Sigmoid colon (tissue), 7 donors: ENCODE results near the gene MCOLN2. TPM values are rescaled to one million over a fixed set of nuclear protein-coding genes. Genes with fewer than 3 reads are reported as not detected.

ENCODE experiments used
- DNase-seq: peaks from one replicate; pipeline ENCODE4 v3.0.0-alpha.2; 2019
- H3K27ac ChIP-seq, 4 donors: fragments of 200-600 bp; sonication (generic); one replicate each; pipeline ENCODE4 v1.5.1; 2016 to 2019; ENCODE audit warnings: mild to moderate bottlenecking in 1 of 4
- H3K27me3 ChIP-seq, 3 donors: fragments of 200-600 bp; sonication (generic); one replicate each; pipeline ENCODE4 v1.5.1; 2019; ENCODE audit warnings: mild to moderate bottlenecking in 1 of 3
- H3K36me3 ChIP-seq, 4 donors: fragments of 200-600 bp; sonication (generic); one replicate each; pipeline ENCODE4 v1.5.1; 2016 to 2019
- H3K4me1 ChIP-seq, 4 donors: fragments of 200-600 bp; sonication (generic); one replicate each; pipeline ENCODE4 v1.5.1; 2017 to 2019
- H3K4me3 ChIP-seq, 4 donors: fragments of 200-600 bp; sonication (generic); one replicate each; pipeline ENCODE4 v1.5.1; 2017 to 2019; ENCODE audit warnings: mild to moderate bottlenecking in 2 of 4, moderate library complexity in 1 of 4
- H3K9me3 ChIP-seq, 4 donors: fragments of 200-600 bp in 3 of 4; sonication (generic) in 3 of 4; one replicate each; pipeline versions ENCODE4 v1.5.1 to v1.6.1; 2013 to 2019
- CTCF ChIP-seq, 4 experiments: fragments of 450-650 bp in 3 of 4; fragments of 200-600 bp in 1 of 4; IDR thresholded peaks; one replicate each; pipeline ENCODE4 v1.5.1; 2016 to 2019; ENCODE audit warnings: antibody characterized with exemption in 4 of 4, mild to moderate bottlenecking in 3 of 4, moderate library complexity in 2 of 4
- EP300 ChIP-seq, 4 donors: sonication (generic); formaldehyde crosslinking; IDR thresholded peaks; one replicate each; pipeline ENCODE4 v1.6.1; 2017; ENCODE audit warnings: antibody characterized with exemption in 4 of 4
- POLR2A ChIP-seq, 2 donors: fragments of 450-650 bp; IDR thresholded peaks; one replicate each; pipeline ENCODE4 v1.6.1; 2016; ENCODE audit warnings: antibody characterized with exemption in 2 of 2, mild to moderate bottlenecking in 2 of 2, moderate library complexity in 2 of 2
- POLR2AphosphoS5 ChIP-seq, 4 donors: sonication (generic); formaldehyde crosslinking; IDR thresholded peaks; one replicate each; pipeline ENCODE4 v1.6.1; 2017; ENCODE audit warnings: antibody characterized with exemption in 4 of 4
- WGBS, 2 donors: extraction: QIAGEN DNeasy Blood & Tissue Kit; methylation state at CpG; one replicate each; pipeline ENCODE4 v1.1.7; 2013; 5-methylcytosine and 5-hydroxymethylcytosine counted together
- intact Hi-C: fragments of 100-400 bp; cut with DNase I; formaldehyde crosslinking; loops from one replicate; pipeline ENCODE4 v1.15.1; 2023
- polyA plus RNA-seq, 3 donors: library from polyadenylated mRNA; stranded (reverse); fragments of 200-250 nt; gene quantifications; one replicate each; pipeline ENCODE4 v1.2.3, GENCODE V29; 2013
- total RNA-seq, 4 donors: library from RNA; depleted of rRNA; stranded (reverse); fragments of >200 nt; gene quantifications; one replicate each; pipeline ENCODE4 v1.1.0, GENCODE V29; 2016
- donor health status: healthy with polysubstance abuse.
- donor health status: Bipolar disorder and iron deficiency.
- donor health status: healthy.

Gene MCOLN2
- total and polyA plus RNA-seq, 7 donors, result 0.54 to 15.0 (median 4.9) TPM

- H3K36me3 ChIP-seq, result no peaks in the 10 kb centered on the region
- H3K4me3 ChIP-seq, result no peak overlapping the region
- no peaks in the 10 kb centered on the region for H3K9me3 ChIP-seq
- H3K4me1 ChIP-seq, result no peaks in the 10 kb centered on the region
- 78 to 86% methylated on average over 3 of the region's 3 CpGs for WGBS, 2 donors
- intact Hi-C loops, result no loop called here
- H3K27me3 ChIP-seq, result no peaks in the 10 kb centered on the region
- no peak for DNase-seq
- TF ChIP-seq POLR2AphosphoS5 (IDR thresholded peaks at IDR 0.05) (no peak), EP300 (IDR thresholded peaks at IDR 0.05) (no peak), POLR2A (IDR thresholded peaks at IDR 0.05) (no peak), CTCF (IDR thresholded peaks at IDR 0.05) (no peak)
- H3K27ac ChIP-seq, result no peak overlapping the region
Observed at GRCh38 chr1:84923317-84923716, 73.6 kb downstream of the MCOLN2 start.

- DNase-seq, result no peak
- 96 to 98% methylated on average over 1 of the region's 1 CpG for WGBS, 2 donors
- Histone ChIP-seq H3K27me3 (no peaks in the 10 kb centered on the region), H3K36me3 (no peaks in the 10 kb centered on the region), H3K4me3 (no peak overlapping the region), H3K9me3 (no peaks in the 10 kb centered on the region), H3K4me1 (no peaks in the 10 kb centered on the region), H3K27ac (no peak overlapping the region)
- TF ChIP-seq EP300 (IDR thresholded peaks at IDR 0.05) (no peak), POLR2AphosphoS5 (IDR thresholded peaks at IDR 0.05) (no peak), POLR2A (IDR thresholded peaks at IDR 0.05) (no peak), CTCF (IDR thresholded peaks at IDR 0.05) (no peak)
- intact Hi-C loops, result no loop called here
Observed at GRCh38 chr1:84920159-84920558, 76.8 kb downstream of the MCOLN2 start.

- intact Hi-C loops, result no loop called here
- no peak overlapping the region for H3K27ac ChIP-seq
- H3K27me3 ChIP-seq, result no peaks in the 10 kb centered on the region
- TF ChIP-seq EP300 (IDR thresholded peaks at IDR 0.05) (no peak), POLR2AphosphoS5 (IDR thresholded peaks at IDR 0.05) (no peak), CTCF (IDR thresholded peaks at IDR 0.05) (no peak), POLR2A (IDR thresholded peaks at IDR 0.05) (no peak)
- no peaks in the 10 kb centered on the region for H3K9me3 ChIP-seq
- WGBS, 2 donors, result 32 to 56% methylated on average over 4 of the region's 4 CpGs
- no peaks in the 10 kb centered on the region for H3K4me1 ChIP-seq
- DNase-seq, result no peak
- H3K36me3 ChIP-seq, result no peaks in the 10 kb centered on the region
- H3K4me3 ChIP-seq, result no peak overlapping the region
Observed at GRCh38 chr1:84919461-84919970, 77.4 kb downstream of the MCOLN2 start.

GRCh38 chr1:84918726-84919336 lies 78.1 kb downstream of the MCOLN2 start:
- Histone ChIP-seq H3K4me3 (no peak overlapping the region), H3K36me3 (no peaks in the 10 kb centered on the region), H3K27ac (no peak overlapping the region), H3K4me1 (no peaks in the 10 kb centered on the region), H3K9me3 (no peaks in the 10 kb centered on the region), H3K27me3 (no peaks in the 10 kb centered on the region)
- TF ChIP-seq EP300 (IDR thresholded peaks at IDR 0.05), result no peak
- TF ChIP-seq CTCF (IDR thresholded peaks at IDR 0.05), result no peak
- TF ChIP-seq POLR2AphosphoS5 (IDR thresholded peaks at IDR 0.05), result no peak
- no peak for TF ChIP-seq POLR2A (IDR thresholded peaks at IDR 0.05)
- no peak for DNase-seq
- WGBS, 2 donors, result 82 to 83% methylated on average over 5 of the region's 5 CpGs
- intact Hi-C loops, result no loop called here

- no peaks in the 10 kb centered on the region for H3K4me1 ChIP-seq
- H3K4me3 ChIP-seq, result no peak overlapping the region
- no peak overlapping the region for H3K27ac ChIP-seq
- 85 to 89% methylated on average over 4 of the region's 4 CpGs for WGBS, 2 donors
- no peak for DNase-seq
- intact Hi-C loops, result no loop called here
- H3K27me3 ChIP-seq, result no peaks in the 10 kb centered on the region
- H3K36me3 ChIP-seq, result no peaks in the 10 kb centered on the region
- TF ChIP-seq EP300 (IDR thresholded peaks at IDR 0.05) (no peak), POLR2AphosphoS5 (IDR thresholded peaks at IDR 0.05) (no peak), POLR2A (IDR thresholded peaks at IDR 0.05) (no peak), CTCF (IDR thresholded peaks at IDR 0.05) (no peak)
- no peaks in the 10 kb centered on the region for H3K9me3 ChIP-seq
Observed at GRCh38 chr1:84916897-84917296, 80.0 kb downstream of the MCOLN2 start.
